Kasumi-1 (cell line): ENCODE measurements around the gene CAV3.

Source experiments
- DNase-seq, 2 experiments: peaks; one replicate each; lab custom pipeline; 2025; lab: John Stamatoyannopoulos, UW

CAV3 gene

DNA sequence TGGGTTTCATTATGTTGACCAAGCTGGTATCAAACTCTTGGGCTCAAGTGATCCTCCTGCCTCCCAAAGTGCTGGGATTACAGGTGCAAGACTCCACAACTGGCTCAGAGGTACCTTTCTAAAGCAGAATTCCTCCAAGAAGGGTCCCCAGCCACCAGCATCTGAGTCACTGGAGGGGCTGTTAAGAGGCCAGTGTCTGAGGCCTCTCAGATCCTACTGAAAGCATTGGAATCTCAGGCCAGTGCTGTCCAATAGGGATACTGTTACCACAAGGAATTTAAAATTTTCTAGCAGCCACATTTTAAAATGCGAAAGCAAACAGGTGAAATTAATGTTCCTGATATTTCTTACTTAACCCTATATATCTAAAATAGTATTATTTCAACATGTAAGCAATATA, 1.3 kb downstream of the CAV3 start:
- no peak for DNase-seq

DNA sequence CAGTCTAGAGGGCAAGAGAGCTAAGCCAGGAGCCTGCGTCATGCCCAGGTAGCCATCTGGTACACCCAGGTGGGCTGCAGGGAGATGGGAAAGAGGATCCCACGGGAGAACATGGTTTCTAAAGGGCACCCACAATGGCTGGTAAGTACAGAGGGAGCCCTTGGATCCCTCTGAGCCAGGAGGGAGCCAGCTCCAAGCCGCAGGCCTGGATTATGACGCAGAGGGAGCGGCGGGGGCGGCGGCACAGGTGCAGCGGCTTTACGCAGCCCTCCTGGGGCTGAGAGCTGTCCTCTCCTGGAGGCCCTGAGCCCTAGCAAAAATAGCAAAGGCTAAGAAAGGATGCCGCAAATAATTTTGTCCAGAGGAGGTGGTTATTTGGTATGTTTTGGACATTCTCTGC, 2.8 kb downstream of the CAV3 start:
- DNase-seq: no peak

DNA sequence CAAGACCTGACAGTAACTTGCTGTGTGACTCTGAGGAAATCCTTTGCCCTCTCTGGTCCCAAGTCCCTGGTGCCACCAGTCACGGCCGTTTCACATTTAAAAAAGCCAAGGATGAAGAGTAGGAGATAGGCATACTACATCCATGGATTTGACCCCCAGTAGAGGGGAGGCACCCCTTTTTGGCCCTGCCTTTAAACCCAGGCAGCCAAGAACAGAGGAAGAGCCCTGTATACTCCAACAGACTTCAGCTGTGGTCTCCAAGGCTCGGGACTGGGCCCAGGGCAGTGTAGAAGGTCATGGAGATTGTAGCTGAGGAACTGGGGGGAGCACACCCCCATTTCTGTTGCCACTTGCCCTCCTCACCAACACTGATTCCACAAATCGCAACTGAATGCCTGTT, 3.7 kb downstream of the CAV3 start:
- no peak for DNase-seq

DNA sequence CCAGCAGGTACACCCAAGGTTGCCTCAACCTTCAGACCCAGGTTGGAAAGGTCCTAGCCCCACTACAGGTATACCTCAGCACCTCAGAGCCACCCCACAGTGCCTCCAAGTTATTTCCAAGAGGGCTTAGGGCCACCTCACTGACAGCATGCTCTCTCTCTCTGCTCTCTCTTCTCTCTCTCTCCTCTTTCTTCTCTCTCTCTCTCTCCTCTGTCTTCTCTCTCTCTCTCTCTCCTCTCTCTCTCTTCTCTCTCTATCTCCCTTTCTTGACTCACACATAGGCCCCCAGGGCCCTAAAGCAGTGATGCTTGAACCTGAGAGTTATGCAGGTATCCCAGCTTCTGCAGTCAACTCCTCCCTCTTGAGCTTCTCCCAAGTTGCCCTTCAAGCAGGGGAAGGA, 4.2 kb downstream of the CAV3 start:
- DNase-seq: no peak

DNA sequence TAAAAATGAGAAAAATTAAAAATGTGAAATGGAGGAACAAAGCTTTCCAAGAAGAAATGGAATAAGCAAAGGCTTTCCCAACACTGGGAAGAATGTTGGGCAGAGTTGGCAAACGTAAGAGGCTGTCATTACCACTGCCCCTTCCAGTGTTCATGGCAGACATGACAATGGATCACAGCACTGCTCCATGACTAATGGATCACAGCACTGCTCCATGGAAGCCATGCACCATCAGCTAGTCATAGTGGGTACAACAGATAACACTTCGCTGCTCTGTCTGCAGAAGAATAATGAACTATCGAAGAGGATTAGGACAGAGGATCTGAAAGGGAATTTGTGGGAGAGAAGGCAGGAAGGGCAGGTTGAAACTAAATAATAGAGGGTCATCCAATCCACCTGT, 5.0 kb downstream of the CAV3 start:
- DNase-seq: no peak

DNA sequence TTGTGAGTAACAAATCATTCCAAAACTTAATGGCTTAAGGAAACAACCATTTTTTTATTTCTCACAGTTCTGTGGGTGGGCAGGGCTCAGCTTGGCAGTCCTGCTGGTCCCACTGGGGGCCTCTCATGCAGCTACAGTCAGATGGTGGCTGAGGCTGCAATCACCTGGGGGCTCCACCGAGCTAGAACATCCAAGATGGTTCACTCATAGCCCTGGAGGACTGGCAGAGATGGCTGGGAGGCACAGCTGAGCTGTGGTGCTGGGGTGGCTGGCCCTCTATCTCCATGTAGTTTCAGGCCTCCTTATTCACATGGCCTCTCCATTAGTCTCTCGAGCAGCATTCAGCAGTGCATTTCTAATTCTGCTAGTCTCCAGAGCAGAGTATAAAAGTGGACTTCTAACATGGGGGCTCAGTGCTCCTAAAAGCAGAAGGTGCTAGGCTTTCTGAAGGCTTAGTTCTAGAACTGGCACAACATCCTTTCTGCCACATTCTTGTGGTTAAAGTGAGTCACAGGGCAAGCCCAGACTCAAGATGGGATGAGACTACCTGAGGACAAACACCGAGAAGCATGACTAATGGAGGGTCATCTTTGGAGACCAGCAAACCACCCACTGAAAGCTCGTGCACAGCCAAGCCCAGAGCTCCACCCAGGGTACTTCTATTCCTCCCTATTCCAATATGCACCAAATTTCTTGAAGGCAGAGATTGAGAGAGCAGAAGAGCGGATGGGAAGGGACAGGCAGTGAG, 6.3 kb downstream of the CAV3 start:
- DNase-seq: no peak

DNA sequence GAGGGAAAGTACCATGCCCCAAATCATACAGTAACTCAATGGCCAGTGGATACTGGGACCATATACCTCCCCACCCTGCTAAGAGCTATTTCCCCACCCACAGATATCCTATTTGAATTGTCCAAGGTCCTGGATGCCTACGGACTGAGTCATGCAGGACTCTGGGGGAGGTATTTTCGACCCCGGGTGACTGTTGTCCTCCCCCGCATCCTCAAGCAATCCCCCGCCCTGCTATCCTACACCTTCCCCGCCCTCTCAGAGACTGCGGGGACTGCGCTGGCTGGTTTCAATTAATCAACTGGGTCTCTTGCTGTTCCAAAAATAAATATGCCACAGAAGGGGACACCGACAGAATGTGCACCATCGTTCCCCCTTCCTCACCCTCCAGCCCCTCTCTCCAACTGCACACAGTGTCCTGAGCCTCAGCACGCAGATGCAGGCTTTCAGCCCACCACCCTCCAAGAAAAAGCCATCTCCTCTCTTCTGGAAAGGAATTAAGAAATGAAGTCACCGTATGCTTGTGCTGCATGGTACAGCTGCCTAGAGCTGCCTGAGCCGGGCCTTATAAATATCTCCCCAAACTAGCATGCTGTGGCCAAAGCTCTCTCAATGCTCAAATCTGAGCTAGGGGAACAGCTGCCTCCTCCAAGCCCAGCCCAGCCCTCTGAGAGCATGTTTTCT, 8.1 kb downstream of the CAV3 start:
- DNase-seq: no peak

DNA sequence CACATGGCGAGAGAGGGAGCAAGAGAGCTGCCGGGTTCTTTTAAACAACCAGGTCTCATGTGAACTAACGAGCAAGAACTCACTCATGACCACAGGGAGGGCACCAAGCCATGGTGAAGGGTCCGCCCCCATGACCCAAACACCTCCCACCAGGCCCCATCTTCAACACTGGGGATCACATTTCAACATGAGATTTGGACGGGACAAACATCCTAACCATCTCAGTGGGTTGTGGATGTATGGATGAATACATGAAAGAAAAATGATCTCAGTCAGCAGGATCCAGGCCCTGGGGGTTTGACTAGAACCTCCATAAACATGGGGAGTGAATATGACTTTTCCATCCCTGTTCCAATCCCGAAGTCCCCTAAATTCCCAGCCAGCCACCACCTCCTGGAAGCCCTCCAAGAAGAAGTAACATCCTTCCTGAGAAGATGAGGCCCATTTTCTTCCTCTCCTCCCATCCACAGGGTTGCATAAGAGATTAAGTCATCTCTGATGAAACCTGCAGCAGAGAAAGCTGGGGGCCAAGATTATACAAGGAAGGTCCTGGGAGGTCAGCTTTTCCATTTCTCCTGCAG, 9.5 kb downstream of the CAV3 start:
- DNase-seq: no peak

DNA sequence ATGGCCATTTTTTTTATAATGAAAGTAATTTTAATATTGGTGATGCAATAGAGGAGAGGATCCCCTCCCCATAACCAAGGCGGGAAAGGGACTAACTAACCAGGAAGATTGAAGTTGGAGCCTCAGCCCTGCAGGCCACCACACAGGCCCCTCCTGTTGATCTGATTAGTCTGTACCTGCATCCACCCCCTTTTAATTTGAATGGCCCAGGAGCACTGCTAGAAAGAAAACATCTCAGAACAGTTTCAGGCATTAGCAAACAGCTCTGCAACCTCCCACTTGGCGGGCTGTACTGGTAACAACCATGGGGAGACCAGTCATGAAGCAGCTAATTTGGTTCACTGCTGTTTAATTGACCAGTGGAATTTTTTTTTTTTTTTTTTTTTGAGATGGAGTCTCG, 10.3 kb downstream of the CAV3 start:
- DNase-seq: no peak

DNA sequence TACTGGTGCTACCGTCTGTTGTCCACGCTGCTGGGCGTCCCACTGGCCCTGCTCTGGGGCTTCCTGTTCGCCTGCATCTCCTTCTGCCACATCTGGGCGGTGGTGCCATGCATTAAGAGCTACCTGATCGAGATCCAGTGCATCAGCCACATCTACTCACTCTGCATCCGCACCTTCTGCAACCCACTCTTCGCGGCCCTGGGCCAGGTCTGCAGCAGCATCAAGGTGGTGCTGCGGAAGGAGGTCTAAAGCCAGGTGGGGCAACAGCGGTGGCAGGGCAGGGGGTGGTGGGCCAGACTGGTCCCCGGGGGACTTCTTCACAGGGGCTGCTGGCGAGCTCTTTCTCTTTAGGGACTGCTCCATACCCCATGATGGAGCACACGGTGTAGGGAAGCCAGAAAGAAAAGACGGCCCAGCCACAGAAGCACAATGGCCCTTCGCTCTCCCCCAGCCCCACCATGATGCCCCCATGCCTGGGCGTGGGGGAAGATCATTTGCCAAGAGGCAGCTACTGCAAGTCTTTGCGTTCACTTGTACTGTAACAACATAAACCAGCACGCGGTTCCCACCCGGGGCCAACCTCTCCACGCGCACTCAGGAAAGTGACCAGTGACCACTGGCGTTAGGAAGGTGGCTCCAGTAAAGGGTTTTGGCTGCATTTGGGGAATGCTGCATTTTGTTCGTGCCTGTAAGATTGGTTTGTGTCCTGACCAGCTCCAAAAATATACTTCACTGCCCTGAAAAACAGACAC, 12.2 kb downstream of the CAV3 start:
- DNase-seq: no peak

DNA sequence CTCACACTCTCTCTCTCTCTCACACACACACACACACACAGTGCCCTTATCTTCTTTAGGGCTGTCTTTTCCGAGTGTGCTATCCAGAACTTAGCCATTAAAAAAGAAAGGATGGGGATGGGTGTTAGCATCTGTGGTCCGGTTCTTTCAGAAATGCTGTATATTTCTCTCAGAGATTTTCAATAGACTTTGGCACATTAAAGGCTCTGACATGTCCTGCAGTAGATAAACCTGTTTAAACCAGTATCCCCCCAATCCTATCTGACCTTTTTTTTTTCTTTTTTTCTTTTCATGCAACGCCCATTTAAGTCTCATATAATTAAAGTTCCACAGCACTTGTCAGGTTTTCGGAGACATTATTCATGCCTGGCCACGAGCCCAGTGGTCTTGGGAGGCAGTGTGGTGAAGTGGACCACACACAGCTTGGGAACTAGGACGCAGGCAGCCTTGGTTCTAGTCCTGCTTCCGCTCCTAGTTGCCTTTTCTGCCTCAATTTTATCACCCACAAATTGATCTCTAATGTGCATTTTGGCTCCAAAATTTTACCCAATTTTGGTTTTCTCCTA, 13.3 kb downstream of the CAV3 start:
- no peak for DNase-seq

DNA sequence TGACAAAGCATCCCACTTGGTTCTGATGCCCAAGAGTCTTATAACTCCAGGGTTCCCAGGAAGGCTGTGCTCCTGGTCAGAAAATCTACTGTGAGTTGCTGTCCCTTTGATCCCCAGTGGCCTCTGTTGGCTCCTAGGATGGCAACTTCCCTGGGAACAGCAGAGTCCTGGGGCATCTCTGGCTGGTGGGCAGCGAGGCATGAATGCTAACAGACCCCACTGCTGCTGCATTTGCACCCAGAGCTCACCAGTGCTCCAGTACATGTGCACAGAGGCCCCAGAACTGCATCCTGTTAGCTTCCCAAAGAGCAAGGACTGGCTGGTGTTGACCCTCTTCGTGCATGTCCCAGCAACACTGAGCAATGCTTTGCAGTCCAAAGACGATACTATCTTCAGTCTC, 15.7 kb downstream of the CAV3 start:
- DNase-seq: no peak

DNA sequence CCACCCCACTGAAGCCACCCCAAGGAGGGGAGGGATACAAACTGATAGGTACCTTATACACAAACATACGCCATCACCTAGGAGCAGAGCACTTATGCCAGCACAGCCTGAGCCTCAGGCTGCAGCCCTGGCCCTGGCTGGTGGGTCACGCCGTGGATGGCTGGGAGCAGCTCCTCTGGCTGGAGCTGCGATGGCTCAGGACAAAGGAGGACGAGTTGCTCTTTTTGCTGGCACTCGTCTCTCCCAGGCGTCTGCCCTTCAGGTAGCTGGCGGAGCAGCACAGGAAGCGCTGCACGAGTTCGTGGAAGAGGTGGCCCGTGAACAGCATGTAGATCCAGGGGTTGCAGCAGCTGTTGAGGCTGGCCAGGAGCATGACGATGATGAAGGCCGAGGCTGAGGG, 19.2 kb downstream of the CAV3 start:
- no peak for DNase-seq

DNA sequence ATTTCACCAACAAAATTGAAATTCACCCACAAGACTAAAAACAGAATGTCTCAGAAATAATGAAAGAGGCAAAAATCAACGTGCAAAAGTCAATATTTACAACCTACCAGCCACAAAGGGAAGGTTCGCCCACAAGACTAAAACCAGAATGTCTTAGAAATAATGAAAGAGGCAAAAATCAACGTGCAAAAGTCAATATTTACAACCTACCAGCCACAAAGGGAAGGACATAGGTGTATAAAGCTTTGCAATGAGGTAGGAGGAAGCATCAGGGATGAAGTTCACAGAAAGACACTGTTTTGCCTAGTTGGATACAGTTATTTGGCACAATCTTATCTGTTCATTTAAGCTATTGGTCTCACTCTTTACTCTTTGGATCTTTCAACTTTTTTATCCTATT, 21.5 kb downstream of the CAV3 start:
- DNase-seq: no peak

DNA sequence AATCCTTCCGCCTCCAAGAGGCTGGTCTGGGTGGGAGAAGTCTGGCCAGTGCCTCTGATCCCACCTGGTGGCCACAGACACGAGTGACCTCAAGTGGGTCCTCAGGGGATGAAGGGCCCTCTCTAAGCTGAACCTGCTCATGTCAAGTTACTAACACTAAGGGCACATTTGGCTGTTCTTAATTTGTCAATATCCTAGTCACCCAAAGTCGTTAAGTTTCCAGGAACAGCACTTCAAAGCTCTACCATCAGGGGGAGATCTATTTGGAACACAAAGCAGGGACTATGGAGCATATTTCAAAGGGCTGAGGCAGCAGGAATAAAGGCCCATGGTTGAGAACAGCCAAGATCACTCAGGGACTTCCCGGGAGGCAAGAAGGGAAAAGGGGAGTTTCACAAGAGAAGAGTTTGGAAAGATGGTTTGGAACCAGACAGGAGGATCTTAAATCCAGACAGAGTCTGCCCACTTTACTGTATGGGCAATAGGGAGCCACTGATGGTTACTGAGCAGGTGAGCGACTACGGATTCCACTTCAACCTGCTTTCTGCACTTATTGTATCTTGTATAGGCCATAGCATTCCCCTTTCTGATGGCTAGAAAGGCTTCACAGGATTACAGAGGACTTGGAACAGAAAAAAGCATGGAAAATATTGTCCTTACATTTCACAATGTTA, 22.1 kb downstream of the CAV3 start:
- DNase-seq: peak in 1 of 2 experiments; percentile 14

DNA sequence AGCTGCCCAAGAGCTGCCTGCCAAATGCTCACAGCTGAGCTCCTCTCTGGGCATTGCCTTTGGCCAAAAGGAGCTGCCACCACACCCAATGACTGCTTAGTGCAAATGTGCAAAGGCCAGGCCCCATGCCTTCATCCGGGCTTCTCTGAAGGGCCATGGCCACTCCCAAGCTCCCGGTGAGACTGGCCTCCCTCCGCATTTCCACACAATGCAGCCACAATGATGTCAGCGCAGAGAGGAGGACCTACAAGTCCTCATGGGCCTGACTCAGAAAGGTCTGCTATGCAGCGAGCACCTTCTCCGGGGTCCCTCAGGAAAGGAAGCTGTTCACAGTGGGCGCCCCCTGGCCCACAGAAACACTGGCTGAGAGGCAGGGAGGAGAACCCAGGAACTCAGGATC, 23.1 kb downstream of the CAV3 start:
- DNase-seq: no peak

DNA sequence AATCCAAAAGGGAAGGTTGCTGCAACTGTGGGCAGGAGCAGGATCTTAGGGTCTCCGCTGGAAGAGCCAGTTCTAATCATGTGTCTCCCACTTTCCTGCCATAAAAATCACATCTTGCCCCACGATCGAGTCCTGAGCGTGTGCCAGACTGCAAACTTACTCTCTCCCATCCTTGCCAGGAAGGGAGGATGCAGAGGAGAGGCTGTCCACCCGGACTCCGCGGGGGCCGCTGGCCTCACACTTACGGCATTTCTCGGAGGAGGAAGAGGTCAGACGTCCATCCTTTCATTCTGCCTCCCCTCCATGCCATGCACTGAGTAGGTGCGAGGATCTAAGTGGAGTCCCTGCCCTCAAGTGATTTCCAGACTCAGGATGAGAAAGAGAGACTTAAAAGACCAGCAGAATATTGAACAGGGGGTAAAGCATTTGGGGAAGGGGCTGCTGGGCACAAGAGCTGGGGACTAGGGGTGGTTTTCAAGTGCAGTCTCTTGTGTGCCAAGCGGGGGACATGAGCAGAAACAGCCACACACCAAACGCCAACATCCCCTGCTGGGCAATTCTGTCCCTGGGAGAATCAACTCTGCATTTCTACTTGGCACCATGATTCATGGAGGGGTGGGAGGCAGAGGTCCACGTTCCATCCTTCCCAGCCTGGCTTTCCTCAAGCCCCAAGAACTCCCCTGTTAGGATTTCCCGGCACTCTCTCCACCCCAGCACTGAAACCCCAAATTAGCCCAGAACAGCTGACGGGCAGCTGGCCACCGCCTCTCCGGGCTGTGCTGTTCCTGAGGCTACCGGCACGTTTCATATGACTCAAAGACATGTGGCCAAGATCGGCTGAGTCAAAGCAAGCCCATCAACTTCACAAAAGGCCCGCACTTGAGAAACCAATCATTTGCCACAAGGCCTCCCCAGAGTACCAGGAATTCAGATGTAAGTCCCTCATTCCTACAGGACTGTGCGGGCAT, 24.2 kb downstream of the CAV3 start:
- no peak for DNase-seq

DNA sequence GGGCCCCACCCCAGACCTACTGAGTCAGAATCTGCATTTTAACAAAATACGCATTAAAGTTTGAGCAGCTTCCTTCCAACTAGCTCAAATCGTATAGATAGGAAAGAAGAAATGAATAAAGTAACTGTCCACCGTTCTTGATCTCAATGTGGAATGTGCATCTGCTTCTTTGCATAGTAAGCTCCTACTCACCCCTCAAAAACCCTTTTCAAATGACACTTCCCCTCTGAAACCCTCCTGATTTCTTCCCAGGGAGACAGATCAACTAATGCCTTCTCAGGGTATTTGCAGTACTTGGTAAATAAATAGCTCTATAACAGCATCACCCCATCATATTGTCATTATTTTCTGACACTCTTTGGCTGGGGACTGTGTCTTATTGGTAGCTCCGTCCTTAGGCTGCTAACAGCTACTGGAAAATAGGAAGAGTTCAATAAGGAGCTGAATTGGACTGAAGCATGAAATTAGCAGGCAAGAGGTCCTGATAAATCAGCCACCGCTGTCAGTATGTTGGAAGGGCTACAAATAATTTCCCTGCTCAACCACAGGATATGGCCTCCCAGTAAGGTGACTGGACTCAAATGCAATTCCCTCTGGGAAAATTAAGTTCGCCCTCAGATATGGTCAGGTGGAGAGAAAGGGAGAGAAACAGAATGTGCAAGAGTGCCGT, 25.6 kb downstream of the CAV3 start:
- no peak for DNase-seq

DNA sequence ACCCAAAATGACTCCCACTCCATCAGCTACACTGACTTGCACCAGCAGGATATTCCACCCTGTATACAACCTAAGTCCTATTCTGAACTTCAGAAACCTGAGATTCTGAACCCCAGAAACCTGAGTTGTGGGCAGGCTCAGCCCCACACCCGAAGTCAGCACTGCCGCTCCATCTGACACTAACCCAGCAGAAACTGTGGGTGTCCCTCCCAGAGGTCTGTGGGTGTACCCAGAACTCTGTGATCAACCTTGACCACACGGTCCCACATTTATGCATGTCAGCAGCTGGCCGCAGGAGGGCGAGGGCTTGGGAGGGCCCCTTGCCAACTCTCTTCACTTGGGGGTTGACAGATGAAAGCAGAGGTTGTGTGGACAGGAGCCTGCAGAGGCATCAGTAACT, 26.5 kb downstream of the CAV3 start:
- no peak for DNase-seq

DNA sequence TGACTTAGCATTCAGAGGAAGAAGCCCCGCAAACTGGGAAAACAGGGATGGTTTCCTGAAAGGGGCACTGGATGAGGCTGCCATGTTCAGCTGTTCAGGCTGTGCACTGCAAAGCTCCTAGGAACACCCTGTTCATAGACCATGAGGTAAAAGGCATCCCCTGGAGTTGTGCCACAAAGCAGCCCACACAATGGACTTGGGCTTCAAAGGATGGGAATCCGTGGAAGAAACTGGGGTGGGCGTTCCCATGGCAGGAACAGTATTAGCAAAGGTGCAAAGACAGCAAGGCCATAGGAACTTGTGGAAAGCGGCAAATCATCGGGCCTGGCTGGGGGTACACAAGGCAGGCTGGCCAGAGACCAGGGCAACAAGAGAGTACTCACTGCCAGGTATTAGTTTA, 26.9 kb downstream of the CAV3 start:
- DNase-seq: no peak
